Activated CD4-positive, alpha-beta memory T cell treated with anti-CD3 and anti-CD28 coated beads for 36 hours (primary cell): ENCODE data around the gene NDUFV2. TPM values are rescaled to one million over a fixed set of nuclear protein-coding genes. Genes with fewer than 3 reads are reported as not detected.
"Not testable (repeated sequence)": the region's sequence is repeated elsewhere in the genome, so short reads cannot be mapped to it uniquely, and the experiment has no call there.

Experiments
- CTCF ChIA-PET: fragments of 350-600 bp; sonication (Branson Sonifier 250); formaldehyde crosslinking; loops from one replicate; lab custom pipeline; 2021; ENCODE audit warnings: antibody characterized with exemption, inconsistent platforms; lab: Charles Lee
- POLR2A ChIA-PET: fragments of 350-600 bp; sonication (Branson Sonifier 250); formaldehyde crosslinking; loops from one replicate; lab custom pipeline; 2021; ENCODE audit warnings: antibody characterized with exemption; lab: Charles Lee
- DNase-seq: peaks from one replicate; pipeline ENCODE4 v3.0.0-alpha.2; 2020
- H3K27ac Mint-ChIP-seq: one replicate; pipeline ENCODE4 v1.8.0; 2021; ENCODE audit warnings: mixed read lengths
- H3K27me3 Mint-ChIP-seq: one replicate; pipeline ENCODE4 v1.8.0; 2021; ENCODE audit warnings: mixed read lengths
- H3K36me3 Mint-ChIP-seq: one replicate; pipeline ENCODE4 v1.8.0; 2021; ENCODE audit warnings: mixed read lengths
- H3K4me1 Mint-ChIP-seq: one replicate; pipeline ENCODE4 v1.8.0; 2021; ENCODE audit warnings: low read depth, mixed read lengths
- H3K4me3 Mint-ChIP-seq: one replicate; pipeline ENCODE4 v1.8.0; 2021; ENCODE audit warnings: mild to moderate bottlenecking, mixed read lengths
- H3K9me3 Mint-ChIP-seq: one replicate; pipeline ENCODE4 v1.8.0; 2021; ENCODE audit warnings: mixed read lengths
- intact Hi-C: fragments of 100-400 bp; cut with micrococcal nuclease; formaldehyde crosslinking; loops from one replicate; pipeline ENCODE4 v1.15.1; 2023
- total RNA-seq, 2 experiments: library from RNA; stranded (reverse); gene quantifications; one replicate each; pipeline ENCODE4 v1.2.3, GENCODE V29; 2021

Gene NDUFV2
- total RNA-seq, 2 experiments from 2014 or later: 535 to 552 TPM

- CTCF ChIA-PET: interaction anchor here (1.3 to 2.2 kb wide), 3 partner anchors 7 to 16 kb away, joined by 3 to 11 read pairs (median 4); partner anchors contain the start of gene NDUFV2
Observed at GRCh38 chr18:9090578-9090977, 11.9 kb upstream of the NDUFV2 start.

DNA sequence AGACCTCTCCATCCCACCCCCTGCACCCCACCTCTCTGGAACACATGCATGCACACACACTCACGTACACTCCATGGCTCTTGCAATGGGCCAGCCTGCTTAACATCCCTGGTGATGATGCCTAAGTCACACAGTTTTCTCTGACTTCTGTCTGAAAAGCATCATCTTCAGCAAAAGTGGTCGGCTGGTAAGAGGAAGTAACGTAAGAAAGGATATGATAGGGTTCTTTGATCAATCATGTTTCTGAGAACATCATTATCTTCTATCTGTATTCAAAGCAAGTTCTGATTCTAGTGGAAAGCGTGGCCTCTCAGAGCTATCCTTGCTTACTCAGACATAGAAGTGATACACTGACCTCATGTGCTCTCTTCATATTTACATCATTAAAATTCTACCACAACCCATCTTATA, 11.4 kb upstream of the NDUFV2 start:
- peaks cover 35% of the 10 kb centered on the region for H3K36me3 Mint-ChIP-seq
- POLR2A ChIA-PET: interaction anchor here (0.6 to 8.4 kb wide), 10 partner anchors 8 to 53 kb away, joined by 3 to 149 read pairs (median 18); partner anchors contain the start of genes ANKRD12 and NDUFV2

More at GRCh38 chr18:9090578-9090977, 11.9 kb upstream of the NDUFV2 start:
- H3K27ac Mint-ChIP-seq: peak overlapping the region; percentile 100
- POLR2A ChIA-PET: interaction anchor here (0.6 to 8.4 kb wide), 13 partner anchors 7 to 244 kb away, joined by 3 to 149 read pairs (median 6); partner anchors contain the start of genes ANKRD12, NDUFV2 and TWSG1
- intact Hi-C loops: loop anchor here (2.0 to 10.0 kb wide), 2 partner anchors 16 to 824 kb away; partner anchors contain the start of gene VAPA
- H3K4me3 Mint-ChIP-seq: peak overlapping the region; percentile 96
- no peak for DNase-seq
- H3K36me3 Mint-ChIP-seq: peaks cover 39% of the 10 kb centered on the region
- H3K9me3 Mint-ChIP-seq: peaks cover 7% of the 10 kb centered on the region
- H3K27me3 Mint-ChIP-seq: no peaks in the 10 kb centered on the region
- H3K4me1 Mint-ChIP-seq: peaks cover 84% of the 10 kb centered on the region

DNA sequence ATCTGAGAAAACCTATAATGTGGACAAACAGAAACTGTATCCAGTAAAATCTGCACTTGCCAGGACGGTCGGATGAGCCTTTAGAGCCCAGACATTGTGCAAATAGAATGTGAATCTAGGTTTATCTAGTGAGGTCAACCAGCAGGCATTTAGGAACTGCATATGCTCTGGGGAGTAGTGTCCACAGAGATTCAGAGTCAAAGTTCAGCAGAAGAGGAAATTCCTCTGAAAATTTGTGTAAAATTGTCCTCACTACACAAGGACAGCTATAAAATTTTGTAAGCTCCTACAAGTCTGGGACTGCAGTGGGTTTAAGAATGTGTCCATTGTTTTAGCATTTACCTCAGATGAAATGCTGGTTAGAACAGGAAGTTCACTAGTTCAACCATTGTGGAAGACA, 9.8 kb upstream of the NDUFV2 start:
- no peak for DNase-seq
- H3K4me3 Mint-ChIP-seq: no peak overlapping the region
- no peaks in the 10 kb centered on the region for H3K27me3 Mint-ChIP-seq
- peaks cover 84% of the 10 kb centered on the region for H3K4me1 Mint-ChIP-seq
- peak overlapping the region; percentile 73 for H3K27ac Mint-ChIP-seq
- no peaks in the 10 kb centered on the region for H3K9me3 Mint-ChIP-seq
- H3K36me3 Mint-ChIP-seq: peaks cover 25% of the 10 kb centered on the region
- POLR2A ChIA-PET: interaction anchor here (2.7 to 8.3 kb wide), 4 partner anchors 9 to 24 kb away, joined by 25 to 149 read pairs (median 84); partner anchors contain the start of gene NDUFV2
- intact Hi-C loops: loop anchor here (10.0 kb wide), 1 partner anchor 822 kb away; the partner anchor contains the start of gene VAPA
- CTCF ChIA-PET: no interaction called here

More for the DNA sequence above, 11.4 kb upstream of the NDUFV2 start:
- intact Hi-C loops: loop anchor here (1.0 to 10.0 kb wide), 6 partner anchors 8 to 824 kb away; partner anchors contain the start of genes NDUFV2 and VAPA
- H3K4me1 Mint-ChIP-seq: peaks cover 84% of the 10 kb centered on the region
- no peaks in the 10 kb centered on the region for H3K27me3 Mint-ChIP-seq
- DNase-seq: peak; percentile 74
- H3K27ac Mint-ChIP-seq: peak overlapping the region; percentile 100
- peak overlapping the region; percentile 96 for H3K4me3 Mint-ChIP-seq
- CTCF ChIA-PET: interaction anchor here (0.7 to 2.2 kb wide), 3 partner anchors 8 to 120 kb away, joined by 3 to 11 read pairs (median 4); partner anchors contain the start of gene NDUFV2
- peaks cover 4% of the 10 kb centered on the region for H3K9me3 Mint-ChIP-seq

DNA sequence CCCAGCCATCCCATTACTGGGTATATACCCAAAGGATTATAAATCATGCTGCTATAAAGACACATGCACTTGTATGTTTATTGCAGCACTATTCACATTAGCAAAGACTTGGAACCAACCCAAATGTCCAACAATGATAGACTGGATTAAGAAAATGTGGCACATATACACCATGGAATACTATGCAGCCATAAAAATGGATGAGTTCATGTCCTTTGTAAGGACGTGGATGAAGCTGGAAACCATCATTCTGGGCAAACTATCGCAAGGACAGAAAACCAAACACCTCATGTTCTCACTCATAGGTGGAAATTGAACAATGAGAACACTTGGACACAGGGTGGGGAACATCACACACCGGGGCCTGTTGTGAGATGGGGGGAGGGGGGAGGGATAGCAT, 9.4 kb upstream of the NDUFV2 start:
- intact Hi-C loops: loop anchor here (10.0 kb wide), 1 partner anchor 822 kb away; the partner anchor contains the start of gene VAPA
- POLR2A ChIA-PET: interaction anchor here (2.7 to 8.3 kb wide), 3 partner anchors 10 to 23 kb away, joined by 33 to 149 read pairs (median 134); partner anchors contain the start of gene NDUFV2
- CTCF ChIA-PET, DNase-seq, H3K9me3 Mint-ChIP-seq, H3K27me3 Mint-ChIP-seq, H3K4me3 Mint-ChIP-seq: not testable (repeated sequence)
- H3K4me1 Mint-ChIP-seq: peaks cover 85% of the 10 kb centered on the region
- peak overlapping the region; percentile 73 for H3K27ac Mint-ChIP-seq
- peaks cover 22% of the 10 kb centered on the region for H3K36me3 Mint-ChIP-seq

GRCh38 chr18:9094307-9095226, 7.9 kb upstream of the NDUFV2 start:
- ChIA-PET CTCF (interaction anchor here (0.6 to 3.8 kb wide), 5 partner anchors 11 to 45 kb away, joined by 3 to 22 read pairs (median 3); no protein-coding TSS in a partner anchor), POLR2A (interaction anchor here (0.8 to 8.3 kb wide), 9 partner anchors 9 to 150 kb away, joined by 3 to 149 read pairs (median 27); partner anchors contain the start of genes ANKRD12 and NDUFV2)
- Mint-ChIP-seq H3K27me3 (no peaks in the 10 kb centered on the region), H3K4me3 (peak overlapping the region; percentile 68), H3K27ac (peak overlapping the region; percentile 100), H3K9me3 (no peaks in the 10 kb centered on the region), H3K36me3 (peaks cover 13% of the 10 kb centered on the region), H3K4me1 (peaks cover 74% of the 10 kb centered on the region)
- peak; percentile 89 for DNase-seq
- intact Hi-C loops: loop anchor here (1.0 to 10.0 kb wide), 3 partner anchors 23 to 820 kb away; partner anchors contain the start of genes ANKRD12 and VAPA

DNA sequence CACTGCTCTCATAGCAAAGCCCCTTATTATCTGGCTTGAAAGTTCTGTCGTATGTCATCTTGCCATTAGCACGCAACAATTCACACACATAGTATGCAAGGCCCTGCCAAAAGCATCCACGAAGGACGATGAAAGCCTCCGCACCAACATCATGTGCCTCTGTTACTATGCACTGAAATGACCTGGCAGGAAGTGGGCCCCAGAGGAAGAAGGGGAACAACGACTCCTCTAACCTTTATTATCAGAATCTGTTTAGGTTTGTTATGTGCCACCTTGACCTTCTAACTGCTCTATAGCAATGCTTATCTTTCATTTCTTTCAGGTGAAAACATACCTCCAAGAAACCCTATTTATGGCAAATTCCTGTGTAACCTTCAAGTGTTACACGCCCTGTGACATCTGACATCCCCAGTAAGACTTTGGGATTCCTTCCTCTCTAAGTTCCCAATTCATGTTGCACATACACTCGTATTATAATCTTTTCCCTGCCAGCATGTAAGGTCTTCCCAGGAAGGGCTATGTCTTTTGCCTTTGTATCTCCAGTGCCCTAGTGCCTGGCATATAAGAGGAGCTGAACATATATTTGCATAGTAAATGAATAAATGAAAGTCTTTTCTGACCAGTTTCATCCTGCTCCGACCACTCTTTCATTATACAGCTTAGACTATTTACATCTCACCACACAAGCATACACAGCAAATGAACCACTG, 7.0 kb upstream of the NDUFV2 start:
- intact Hi-C loops: loop anchor here (1.0 to 10.0 kb wide), 3 partner anchors 22 to 819 kb away; partner anchors contain the start of genes ANKRD12 and VAPA
- H3K36me3 Mint-ChIP-seq: peaks cover 6% of the 10 kb centered on the region

GRCh38 chr18:9096007-9096371, 6.5 kb upstream of the NDUFV2 start:
- CTCF ChIA-PET: interaction anchor here (0.7 to 3.8 kb wide), 3 partner anchors 13 to 84 kb away, joined by 3 to 22 read pairs (median 3); no protein-coding TSS in a partner anchor
- H3K27ac Mint-ChIP-seq: peak overlapping the region; percentile 100
- H3K4me3 Mint-ChIP-seq: peak overlapping the region; percentile 68
- peaks cover 67% of the 10 kb centered on the region for H3K4me1 Mint-ChIP-seq
- POLR2A ChIA-PET: interaction anchor here (0.9 to 8.3 kb wide), 6 partner anchors 8 to 41 kb away, joined by 5 to 149 read pairs (median 31); partner anchors contain the start of genes ANKRD12 and NDUFV2
- H3K36me3 Mint-ChIP-seq: peaks cover under 1% of the 10 kb centered on the region
- intact Hi-C loops: loop anchor here (10.0 kb wide), 1 partner anchor 819 kb away; the partner anchor contains the start of gene VAPA
- DNase-seq: no peak
- H3K9me3 Mint-ChIP-seq: no peaks in the 10 kb centered on the region
- H3K27me3 Mint-ChIP-seq: no peaks in the 10 kb centered on the region

More for the DNA sequence above, 7.0 kb upstream of the NDUFV2 start:
- peak; percentile 87 for DNase-seq
- H3K9me3 Mint-ChIP-seq: no peaks in the 10 kb centered on the region
- peak overlapping the region; percentile 100 for H3K27ac Mint-ChIP-seq
- peak overlapping the region; percentile 68 for H3K4me3 Mint-ChIP-seq
- H3K27me3 Mint-ChIP-seq: no peaks in the 10 kb centered on the region
- peaks cover 68% of the 10 kb centered on the region for H3K4me1 Mint-ChIP-seq
- ChIA-PET CTCF (interaction anchor here (0.7 to 3.8 kb wide), 4 partner anchors 13 to 84 kb away, joined by 3 to 22 read pairs (median 3); no protein-coding TSS in a partner anchor), POLR2A (interaction anchor here (0.9 to 8.3 kb wide), 9 partner anchors 8 to 149 kb away, joined by 3 to 149 read pairs (median 27); partner anchors contain the start of genes ANKRD12 and NDUFV2)

GRCh38 chr18:9096685-9097084, 5.8 kb upstream of the NDUFV2 start:
- peak overlapping the region; percentile 91 for H3K27ac Mint-ChIP-seq
- H3K4me1 Mint-ChIP-seq: peaks cover 65% of the 10 kb centered on the region
- peaks cover 1% of the 10 kb centered on the region for H3K36me3 Mint-ChIP-seq
- ChIA-PET CTCF (interaction anchor here (1.1 to 3.8 kb wide), 3 partner anchors 14 to 42 kb away, joined by 3 to 22 read pairs (median 4); no protein-coding TSS in a partner anchor), POLR2A (interaction anchor here (1.3 to 8.3 kb wide), 7 partner anchors 7 to 40 kb away, joined by 5 to 149 read pairs (median 27); partner anchors contain the start of genes ANKRD12 and NDUFV2)
- H3K9me3 Mint-ChIP-seq: no peaks in the 10 kb centered on the region
- DNase-seq: no peak
- H3K27me3 Mint-ChIP-seq: no peaks in the 10 kb centered on the region
- intact Hi-C loops: loop anchor here (10.0 kb wide), 1 partner anchor 818 kb away; the partner anchor contains the start of gene VAPA
- H3K4me3 Mint-ChIP-seq: no peak overlapping the region

GRCh38 chr18:9097349-9097748, 5.2 kb upstream of the NDUFV2 start:
- Mint-ChIP-seq H3K9me3 (no peaks in the 10 kb centered on the region), H3K4me1 (peaks cover 62% of the 10 kb centered on the region), H3K27me3 (no peaks in the 10 kb centered on the region), H3K4me3 (peak overlapping the region; percentile 40), H3K36me3 (peaks cover 3% of the 10 kb centered on the region), H3K27ac (peak overlapping the region; percentile 91)
- CTCF ChIA-PET: interaction anchor here (1.5 to 3.8 kb wide), 2 partner anchors 15 to 41 kb away, joined by 4 to 22 read pairs; no protein-coding TSS in a partner anchor
- intact Hi-C loops: loop anchor here (10.0 kb wide), 1 partner anchor 817 kb away; the partner anchor contains the start of gene VAPA
- peak; percentile 46 for DNase-seq
- POLR2A ChIA-PET: interaction anchor here (0.8 to 8.3 kb wide), 9 partner anchors 9 to 47 kb away, joined by 3 to 149 read pairs (median 5); no protein-coding TSS in a partner anchor

- intact Hi-C loops: no loop called here
- Mint-ChIP-seq H3K27ac (no peak overlapping the region), H3K36me3 (peaks cover 35% of the 10 kb centered on the region), H3K9me3 (no peaks in the 10 kb centered on the region), H3K4me3 (no peak overlapping the region), H3K4me1 (peaks cover 35% of the 10 kb centered on the region), H3K27me3 (no peaks in the 10 kb centered on the region)
- CTCF ChIA-PET: no interaction called here
- no peak for DNase-seq
- POLR2A ChIA-PET: interaction anchor here (1.8 to 8.0 kb wide), 5 partner anchors 8 to 40 kb away, joined by 6 to 178 read pairs (median 109); partner anchors contain the start of gene ANKRD12
Observed at GRCh38 chr18:9100796-9101195, 1.7 kb upstream of the NDUFV2 start.
